GM12878 (cell line): Measurements from ENCODE around the gene MSMB. TPM values are rescaled to one million over a fixed set of nuclear protein-coding genes. Genes with fewer than 3 reads are reported as not detected.

Experiments used
- CEBPZ ChIP-seq: fragments of 150-350 bp; IDR thresholded peaks from 2 replicates; pipeline ENCODE4 v1.6.1; 2016; ENCODE audit warnings: low read depth, low read length
- FOS ChIP-seq: IDR thresholded peaks from 3 replicates; pipeline ENCODE4 v1.6.1; 2011; ENCODE audit warnings: borderline replicate concordance; ENCODE audit not compliant: insufficient read length; ENCODE audit errors: extremely low read depth
- FOXK2 ChIP-seq: fragments of 450-650 bp; IDR thresholded peaks from 2 replicates; pipeline ENCODE4 v1.6.1; 2017; ENCODE audit warnings: mild to moderate bottlenecking, moderate library complexity
- FOXM1 ChIP-seq: IDR thresholded peaks from 2 replicates; pipeline ENCODE4 v1.6.1; 2012; ENCODE audit warnings: low read depth, mild to moderate bottlenecking, inconsistent platforms, low read length, moderate library complexity
- IKZF1 ChIP-seq: fragments of 450-650 bp; conservative IDR thresholded peaks from 2 replicates; pipeline ENCODE4 v1.6.1; 2017; ENCODE audit warnings: antibody characterized with exemption, mild to moderate bottlenecking
- RAD21 ChIP-seq: IDR thresholded peaks from 2 replicates; pipeline ENCODE4 v1.6.1; 2011; ENCODE audit warnings: mild to moderate bottlenecking, low read depth, low read length, moderate library complexity; ENCODE audit not compliant: insufficient read depth
- RELB ChIP-seq: fragments of 450-650 bp; IDR thresholded peaks from 2 replicates; pipeline ENCODE4 v1.6.1; 2017; ENCODE audit warnings: low read depth, mild to moderate bottlenecking, moderate library complexity
- TARDBP ChIP-seq: IDR thresholded peaks from 2 replicates; pipeline ENCODE4 v1.6.1; 2016; ENCODE audit warnings: borderline replicate concordance
- TCF3 ChIP-seq: IDR thresholded peaks from 2 replicates; pipeline ENCODE4 v1.6.1; 2012; ENCODE audit warnings: low read depth, mild to moderate bottlenecking, low read length, borderline replicate concordance; ENCODE audit not compliant: insufficient read depth
- ZBED1 ChIP-seq: IDR thresholded peaks from 2 replicates; pipeline ENCODE4 v1.6.1; 2016; ENCODE audit warnings: borderline replicate concordance
- polyA plus RNA-seq, 11 experiments: library from polyadenylated mRNA; depleted of rRNA in 4 of 11; unstranded in 6 of 11; stranded (reverse) in 5 of 11; fragments of >200 nt; fragmentation: Nextera tagmentation in 4 of 11; fragmentation: Illumina TruSeq in 1 of 11; extraction: Ambion mirVana in 4 of 11; extraction: Trizol in 1 of 11; gene quantifications; 1 replicate in 1 of 11; 2 replicates in 10 of 11; pipeline versions ENCODE4 v1.2.1 to v1.2.3, GENCODE V29; 2011 to 2016; ENCODE audit warnings: inconsistent platforms in 2 of 11, missing spikeins in 2 of 11, low read depth in 1 of 11
- total RNA-seq, 4 experiments: library from RNA; depleted of rRNA in 3 of 4; stranded (reverse); fragments of >200 nt in 3 of 4; fragmentation: Illumina TruSeq in 1 of 4; extraction: Trizol in 1 of 4; gene quantifications; 2 replicates each; pipeline versions ENCODE4 v1.2.1 to v1.2.3, GENCODE V29; 2013 to 2021
- TF ChIP-seq, protein P1 (sequence below): fragments of 450-650 bp; IDR thresholded peaks from 2 replicates; pipeline ENCODE4 v1.6.1; 2017; ENCODE audit warnings: mild to moderate bottlenecking, moderate library complexity
- TF ChIP-seq, protein P2 (sequence below): fragments of 450-650 bp; IDR thresholded peaks from 2 replicates; pipeline ENCODE4 v1.6.1; 2016; ENCODE audit warnings: mild to moderate bottlenecking
- TF ChIP-seq, protein P3 (sequence below): fragments of 450-650 bp; IDR thresholded peaks from 2 replicates; pipeline ENCODE4 v1.6.1; 2017; ENCODE audit warnings: mild to moderate bottlenecking

MSMB gene
- total and polyA plus RNA-seq, 10 of the 15 experiments (the other 5 are each of a cell fraction or from before 2014, with no cell fraction given): not detected

DNA sequence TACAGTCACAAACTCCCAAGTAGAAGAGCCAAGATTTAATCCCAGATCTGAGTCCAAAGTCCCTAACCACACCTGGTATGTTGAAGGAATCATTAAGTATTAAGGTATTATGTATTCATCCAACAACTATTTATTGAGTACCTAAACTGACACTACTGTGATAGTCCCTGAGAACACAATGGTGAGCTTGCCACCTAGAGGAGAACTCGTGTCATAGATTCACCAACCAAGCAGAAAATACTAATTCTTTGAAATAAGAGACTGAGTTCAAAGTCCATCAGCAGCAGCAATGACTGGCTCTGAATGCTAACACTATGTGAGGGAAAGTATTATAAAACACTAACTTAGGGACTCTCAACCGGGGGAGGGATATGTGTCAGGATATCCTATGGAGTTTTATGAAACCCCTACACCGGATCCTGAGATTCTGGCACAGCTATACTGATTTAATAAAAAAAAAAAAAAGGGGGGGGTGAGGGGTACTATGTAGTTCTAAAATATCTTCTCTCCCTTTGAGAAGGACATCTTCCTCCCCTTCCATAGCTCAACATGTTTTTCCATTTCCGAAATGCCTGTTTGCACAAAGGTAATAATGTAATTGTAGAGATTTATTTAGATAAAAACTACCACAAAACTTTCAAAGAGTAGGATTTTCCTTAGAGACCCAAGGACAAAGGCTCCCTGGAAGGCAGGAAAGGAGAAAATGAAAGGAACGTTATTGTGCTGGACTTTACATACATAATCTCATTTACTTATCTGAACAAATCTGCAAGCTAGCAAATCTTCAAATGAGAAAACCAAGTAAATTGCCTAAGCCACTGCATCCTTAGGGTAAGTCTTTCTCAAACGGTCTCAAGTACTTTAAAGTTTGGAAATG lies 17.2 kb downstream of the MSMB start (continued):
- TF ChIP-seq CEBPZ: no peak
- TF ChIP-seq, protein P1, sequence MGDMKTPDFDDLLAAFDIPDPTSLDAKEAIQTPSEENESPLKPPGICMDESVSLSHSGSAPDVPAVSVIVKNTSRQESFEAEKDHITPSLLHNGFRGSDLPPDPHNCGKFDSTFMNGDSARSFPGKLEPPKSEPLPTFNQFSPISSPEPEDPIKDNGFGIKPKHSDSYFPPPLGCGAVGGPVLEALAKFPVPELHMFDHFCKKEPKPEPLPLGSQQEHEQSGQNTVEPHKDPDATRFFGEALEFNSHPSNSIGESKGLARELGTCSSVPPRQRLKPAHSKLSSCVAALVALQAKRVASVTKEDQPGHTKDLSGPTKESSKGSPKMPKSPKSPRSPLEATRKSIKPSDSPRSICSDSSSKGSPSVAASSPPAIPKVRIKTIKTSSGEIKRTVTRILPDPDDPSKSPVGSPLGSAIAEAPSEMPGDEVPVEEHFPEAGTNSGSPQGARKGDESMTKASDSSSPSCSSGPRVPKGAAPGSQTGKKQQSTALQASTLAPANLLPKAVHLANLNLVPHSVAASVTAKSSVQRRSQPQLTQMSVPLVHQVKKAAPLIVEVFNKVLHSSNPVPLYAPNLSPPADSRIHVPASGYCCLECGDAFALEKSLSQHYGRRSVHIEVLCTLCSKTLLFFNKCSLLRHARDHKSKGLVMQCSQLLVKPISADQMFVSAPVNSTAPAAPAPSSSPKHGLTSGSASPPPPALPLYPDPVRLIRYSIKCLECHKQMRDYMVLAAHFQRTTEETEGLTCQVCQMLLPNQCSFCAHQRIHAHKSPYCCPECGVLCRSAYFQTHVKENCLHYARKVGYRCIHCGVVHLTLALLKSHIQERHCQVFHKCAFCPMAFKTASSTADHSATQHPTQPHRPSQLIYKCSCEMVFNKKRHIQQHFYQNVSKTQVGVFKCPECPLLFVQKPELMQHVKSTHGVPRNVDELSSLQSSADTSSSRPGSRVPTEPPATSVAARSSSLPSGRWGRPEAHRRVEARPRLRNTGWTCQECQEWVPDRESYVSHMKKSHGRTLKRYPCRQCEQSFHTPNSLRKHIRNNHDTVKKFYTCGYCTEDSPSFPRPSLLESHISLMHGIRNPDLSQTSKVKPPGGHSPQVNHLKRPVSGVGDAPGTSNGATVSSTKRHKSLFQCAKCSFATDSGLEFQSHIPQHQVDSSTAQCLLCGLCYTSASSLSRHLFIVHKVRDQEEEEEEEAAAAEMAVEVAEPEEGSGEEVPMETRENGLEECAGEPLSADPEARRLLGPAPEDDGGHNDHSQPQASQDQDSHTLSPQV: peak; percentile 34; the same call in 1 of the 2 replicates
- TF ChIP-seq FOS: no peak
- no peak for TF ChIP-seq IKZF1
- no peak for TF ChIP-seq FOXM1
- TF ChIP-seq RAD21: peak; percentile 80
- TF ChIP-seq, protein P2, sequence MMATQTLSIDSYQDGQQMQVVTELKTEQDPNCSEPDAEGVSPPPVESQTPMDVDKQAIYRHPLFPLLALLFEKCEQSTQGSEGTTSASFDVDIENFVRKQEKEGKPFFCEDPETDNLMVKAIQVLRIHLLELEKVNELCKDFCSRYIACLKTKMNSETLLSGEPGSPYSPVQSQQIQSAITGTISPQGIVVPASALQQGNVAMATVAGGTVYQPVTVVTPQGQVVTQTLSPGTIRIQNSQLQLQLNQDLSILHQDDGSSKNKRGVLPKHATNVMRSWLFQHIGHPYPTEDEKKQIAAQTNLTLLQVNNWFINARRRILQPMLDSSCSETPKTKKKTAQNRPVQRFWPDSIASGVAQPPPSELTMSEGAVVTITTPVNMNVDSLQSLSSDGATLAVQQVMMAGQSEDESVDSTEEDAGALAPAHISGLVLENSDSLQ: peak; percentile 49; the same call in 1 of the 2 replicates
- no peak for TF ChIP-seq ZBED1
- no peak for TF ChIP-seq RELB
- TF ChIP-seq, protein P3, sequence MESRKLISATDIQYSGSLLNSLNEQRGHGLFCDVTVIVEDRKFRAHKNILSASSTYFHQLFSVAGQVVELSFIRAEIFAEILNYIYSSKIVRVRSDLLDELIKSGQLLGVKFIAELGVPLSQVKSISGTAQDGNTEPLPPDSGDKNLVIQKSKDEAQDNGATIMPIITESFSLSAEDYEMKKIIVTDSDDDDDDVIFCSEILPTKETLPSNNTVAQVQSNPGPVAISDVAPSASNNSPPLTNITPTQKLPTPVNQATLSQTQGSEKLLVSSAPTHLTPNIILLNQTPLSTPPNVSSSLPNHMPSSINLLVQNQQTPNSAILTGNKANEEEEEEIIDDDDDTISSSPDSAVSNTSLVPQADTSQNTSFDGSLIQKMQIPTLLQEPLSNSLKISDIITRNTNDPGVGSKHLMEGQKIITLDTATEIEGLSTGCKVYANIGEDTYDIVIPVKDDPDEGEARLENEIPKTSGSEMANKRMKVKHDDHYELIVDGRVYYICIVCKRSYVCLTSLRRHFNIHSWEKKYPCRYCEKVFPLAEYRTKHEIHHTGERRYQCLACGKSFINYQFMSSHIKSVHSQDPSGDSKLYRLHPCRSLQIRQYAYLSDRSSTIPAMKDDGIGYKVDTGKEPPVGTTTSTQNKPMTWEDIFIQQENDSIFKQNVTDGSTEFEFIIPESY: no peak
- TF ChIP-seq FOXK2: no peak
- TF ChIP-seq TCF3: no peak
- no peak for TF ChIP-seq TARDBP
